ENCODE results near the gene PLIN1.
A peak's percentile ranks its signal among the peaks of the same experiment; 100 is the strongest.

PLIN1 gene

DNA sequence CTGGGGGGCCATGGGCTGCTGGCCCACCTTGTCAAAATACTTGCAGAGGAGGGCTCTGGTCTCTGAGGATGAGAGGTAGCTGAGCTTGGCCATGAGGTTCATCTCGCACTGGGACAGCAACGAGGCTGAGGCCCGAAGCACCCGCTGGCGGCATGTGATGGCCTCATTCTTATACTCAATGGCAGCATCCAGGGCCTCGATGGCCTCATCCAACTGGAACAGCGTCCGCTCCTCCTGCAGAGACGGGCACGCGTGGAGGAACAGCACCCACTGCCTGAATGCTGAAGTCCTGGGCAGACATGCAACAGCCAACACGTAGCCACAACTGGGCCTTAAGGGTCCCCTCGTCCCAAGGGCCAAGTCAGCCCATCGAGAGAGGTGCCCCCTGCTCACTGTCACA lies 48.9 kb downstream of the PLIN1 start:
- Histone ChIP-seq H3K36me3 (ENCODE audit: control insufficient read depth in 2 of 2, insufficient read depth in 1 of 2, low read length in 2 of 2) (peaks cover 64 to 83% of the 10 kb centered on the region in 2 experiments), H3K4me3 (ENCODE audit: low read depth, low read length) (no peak overlapping the region), H3K27ac (ENCODE audit: extremely low read depth, low read depth, low read length) (no peak overlapping the region), H3K9me3 (ENCODE audit: control insufficient read depth, insufficient read depth, low read depth, low read length) (no peaks in the 10 kb centered on the region; the same call in 1 of the 2 replicates), H3K4me1 (ENCODE audit: control insufficient read depth, insufficient read depth, low read length) (no peaks in the 10 kb centered on the region)
- 0 out of 2 replicates have a peak, but pooled peaks have one; percentile 10 for TF ChIP-seq ZNF341 (tag by site-specific recombination; IDR thresholded peaks at IDR 0.05; ENCODE audit: low read depth)
- no peak for TF ChIP-seq ZNF221 (tag by site-specific recombination; IDR thresholded peaks at IDR 0.05; ENCODE audit: borderline replicate concordance)
- CTCF ChIA-PET: interaction anchor here (1.4 kb wide), 1 partner anchor 17 kb away, joined by 3 read pairs; no protein-coding TSS in a partner anchor
- POLR2A ChIA-PET: no interaction called here

DNA sequence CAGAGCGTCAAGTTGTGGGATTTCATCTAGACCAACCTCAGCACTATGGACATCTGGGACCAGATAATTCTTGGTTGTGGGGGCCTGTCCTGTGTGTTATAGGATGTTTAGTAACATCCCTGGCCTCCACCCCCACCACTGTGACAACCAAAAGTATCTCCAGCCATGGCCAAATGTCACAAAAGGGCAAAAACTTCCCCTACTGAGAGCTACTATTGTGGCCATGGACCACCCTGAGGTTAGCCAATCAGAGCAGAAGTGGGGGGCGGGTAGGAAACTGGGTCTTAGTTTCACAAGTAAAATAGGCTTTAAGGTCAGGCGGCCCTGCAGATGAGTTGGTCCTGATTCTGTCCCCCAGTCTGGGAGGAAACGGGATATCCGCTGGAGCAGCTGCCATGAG lies 49.3 kb downstream of the PLIN1 start:
- POLR2A ChIA-PET: no interaction called here
- TF ChIP-seq, protein P1, sequence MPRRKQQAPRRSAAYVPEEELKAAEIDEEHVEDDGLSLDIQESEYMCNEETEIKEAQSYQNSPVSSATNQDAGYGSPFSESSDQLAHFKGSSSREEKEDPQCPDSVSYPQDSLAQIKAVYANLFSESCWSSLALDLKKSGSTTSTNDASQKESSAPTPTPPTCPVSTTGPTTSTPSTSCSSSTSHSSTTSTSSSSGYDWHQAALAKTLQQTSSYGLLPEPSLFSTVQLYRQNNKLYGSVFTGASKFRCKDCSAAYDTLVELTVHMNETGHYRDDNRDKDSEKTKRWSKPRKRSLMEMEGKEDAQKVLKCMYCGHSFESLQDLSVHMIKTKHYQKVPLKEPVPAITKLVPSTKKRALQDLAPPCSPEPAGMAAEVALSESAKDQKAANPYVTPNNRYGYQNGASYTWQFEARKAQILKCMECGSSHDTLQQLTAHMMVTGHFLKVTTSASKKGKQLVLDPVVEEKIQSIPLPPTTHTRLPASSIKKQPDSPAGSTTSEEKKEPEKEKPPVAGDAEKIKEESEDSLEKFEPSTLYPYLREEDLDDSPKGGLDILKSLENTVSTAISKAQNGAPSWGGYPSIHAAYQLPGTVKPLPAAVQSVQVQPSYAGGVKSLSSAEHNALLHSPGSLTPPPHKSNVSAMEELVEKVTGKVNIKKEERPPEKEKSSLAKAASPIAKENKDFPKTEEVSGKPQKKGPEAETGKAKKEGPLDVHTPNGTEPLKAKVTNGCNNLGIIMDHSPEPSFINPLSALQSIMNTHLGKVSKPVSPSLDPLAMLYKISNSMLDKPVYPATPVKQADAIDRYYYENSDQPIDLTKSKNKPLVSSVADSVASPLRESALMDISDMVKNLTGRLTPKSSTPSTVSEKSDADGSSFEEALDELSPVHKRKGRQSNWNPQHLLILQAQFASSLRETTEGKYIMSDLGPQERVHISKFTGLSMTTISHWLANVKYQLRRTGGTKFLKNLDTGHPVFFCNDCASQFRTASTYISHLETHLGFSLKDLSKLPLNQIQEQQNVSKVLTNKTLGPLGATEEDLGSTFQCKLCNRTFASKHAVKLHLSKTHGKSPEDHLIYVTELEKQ (tag by site-specific recombination; IDR thresholded peaks at IDR 0.05; ENCODE audit: borderline replicate concordance): no peak
- TF ChIP-seq, protein P2, sequence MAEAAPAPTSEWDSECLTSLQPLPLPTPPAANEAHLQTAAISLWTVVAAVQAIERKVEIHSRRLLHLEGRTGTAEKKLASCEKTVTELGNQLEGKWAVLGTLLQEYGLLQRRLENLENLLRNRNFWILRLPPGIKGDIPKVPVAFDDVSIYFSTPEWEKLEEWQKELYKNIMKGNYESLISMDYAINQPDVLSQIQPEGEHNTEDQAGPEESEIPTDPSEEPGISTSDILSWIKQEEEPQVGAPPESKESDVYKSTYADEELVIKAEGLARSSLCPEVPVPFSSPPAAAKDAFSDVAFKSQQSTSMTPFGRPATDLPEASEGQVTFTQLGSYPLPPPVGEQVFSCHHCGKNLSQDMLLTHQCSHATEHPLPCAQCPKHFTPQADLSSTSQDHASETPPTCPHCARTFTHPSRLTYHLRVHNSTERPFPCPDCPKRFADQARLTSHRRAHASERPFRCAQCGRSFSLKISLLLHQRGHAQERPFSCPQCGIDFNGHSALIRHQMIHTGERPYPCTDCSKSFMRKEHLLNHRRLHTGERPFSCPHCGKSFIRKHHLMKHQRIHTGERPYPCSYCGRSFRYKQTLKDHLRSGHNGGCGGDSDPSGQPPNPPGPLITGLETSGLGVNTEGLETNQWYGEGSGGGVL (tag by site-specific recombination; IDR thresholded peaks at IDR 0.05): no peak
- no peak for TF ChIP-seq ZNF211 (tag by site-specific recombination; IDR thresholded peaks at IDR 0.05; ENCODE audit: low read depth)
- no peak for TF ChIP-seq ZNF138 (tag by site-specific recombination; IDR thresholded peaks at IDR 0.05; ENCODE audit: borderline replicate concordance)
- no peak for TF ChIP-seq SP3 (tag by site-specific recombination; IDR thresholded peaks at IDR 0.05)
- TF ChIP-seq ZNF184 (tag by site-specific recombination; IDR thresholded peaks at IDR 0.05): no peak
- TF ChIP-seq ZNF571 (tag by site-specific recombination; IDR thresholded peaks at IDR 0.05): no peak
- TF ChIP-seq, protein P3, sequence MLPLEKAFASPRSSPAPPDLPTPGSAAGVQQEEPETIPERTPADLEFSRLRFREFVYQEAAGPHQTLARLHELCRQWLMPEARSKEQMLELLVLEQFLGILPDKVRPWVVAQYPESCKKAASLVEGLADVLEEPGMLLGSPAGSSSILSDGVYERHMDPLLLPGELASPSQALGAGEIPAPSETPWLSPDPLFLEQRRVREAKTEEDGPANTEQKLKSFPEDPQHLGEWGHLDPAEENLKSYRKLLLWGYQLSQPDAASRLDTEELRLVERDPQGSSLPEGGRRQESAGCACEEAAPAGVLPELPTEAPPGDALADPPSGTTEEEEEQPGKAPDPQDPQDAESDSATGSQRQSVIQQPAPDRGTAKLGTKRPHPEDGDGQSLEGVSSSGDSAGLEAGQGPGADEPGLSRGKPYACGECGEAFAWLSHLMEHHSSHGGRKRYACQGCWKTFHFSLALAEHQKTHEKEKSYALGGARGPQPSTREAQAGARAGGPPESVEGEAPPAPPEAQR (tag by site-specific recombination; IDR thresholded peaks at IDR 0.05): no peak
- no peak for TF ChIP-seq ZNF747 (tag by site-specific recombination; IDR thresholded peaks at IDR 0.05)
- no peak for TF ChIP-seq ZNF214 (tag by site-specific recombination; IDR thresholded peaks at IDR 0.05; ENCODE audit: borderline replicate concordance)
- TF ChIP-seq, protein P4, sequence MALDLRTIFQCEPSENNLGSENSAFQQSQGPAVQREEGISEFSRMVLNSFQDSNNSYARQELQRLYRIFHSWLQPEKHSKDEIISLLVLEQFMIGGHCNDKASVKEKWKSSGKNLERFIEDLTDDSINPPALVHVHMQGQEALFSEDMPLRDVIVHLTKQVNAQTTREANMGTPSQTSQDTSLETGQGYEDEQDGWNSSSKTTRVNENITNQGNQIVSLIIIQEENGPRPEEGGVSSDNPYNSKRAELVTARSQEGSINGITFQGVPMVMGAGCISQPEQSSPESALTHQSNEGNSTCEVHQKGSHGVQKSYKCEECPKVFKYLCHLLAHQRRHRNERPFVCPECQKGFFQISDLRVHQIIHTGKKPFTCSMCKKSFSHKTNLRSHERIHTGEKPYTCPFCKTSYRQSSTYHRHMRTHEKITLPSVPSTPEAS (tag by site-specific recombination; IDR thresholded peaks at IDR 0.05): no peak
- TF ChIP-seq, protein P5, sequence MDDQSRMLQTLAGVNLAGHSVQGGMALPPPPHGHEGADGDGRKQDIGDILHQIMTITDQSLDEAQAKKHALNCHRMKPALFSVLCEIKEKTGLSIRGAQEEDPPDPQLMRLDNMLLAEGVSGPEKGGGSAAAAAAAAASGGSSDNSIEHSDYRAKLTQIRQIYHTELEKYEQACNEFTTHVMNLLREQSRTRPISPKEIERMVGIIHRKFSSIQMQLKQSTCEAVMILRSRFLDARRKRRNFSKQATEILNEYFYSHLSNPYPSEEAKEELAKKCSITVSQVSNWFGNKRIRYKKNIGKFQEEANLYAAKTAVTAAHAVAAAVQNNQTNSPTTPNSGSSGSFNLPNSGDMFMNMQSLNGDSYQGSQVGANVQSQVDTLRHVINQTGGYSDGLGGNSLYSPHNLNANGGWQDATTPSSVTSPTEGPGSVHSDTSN (CRISPR knock-in tag; IDR thresholded peaks at IDR 0.05): no peak
- TF ChIP-seq, protein P6, sequence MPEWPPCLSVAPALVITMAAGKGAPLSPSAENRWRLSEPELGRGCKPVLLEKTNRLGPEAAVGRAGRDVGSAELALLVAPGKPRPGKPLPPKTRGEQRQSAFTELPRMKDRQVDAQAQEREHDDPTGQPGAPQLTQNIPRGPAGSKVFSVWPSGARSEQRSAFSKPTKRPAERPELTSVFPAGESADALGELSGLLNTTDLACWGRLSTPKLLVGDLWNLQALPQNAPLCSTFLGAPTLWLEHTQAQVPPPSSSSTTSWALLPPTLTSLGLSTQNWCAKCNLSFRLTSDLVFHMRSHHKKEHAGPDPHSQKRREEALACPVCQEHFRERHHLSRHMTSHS (tag by site-specific recombination; IDR thresholded peaks at IDR 0.05): no peak
- no peak for TF ChIP-seq ZBTB7A (tag by site-specific recombination; IDR thresholded peaks at IDR 0.05; ENCODE audit: low read depth)
- TF ChIP-seq, protein P7, sequence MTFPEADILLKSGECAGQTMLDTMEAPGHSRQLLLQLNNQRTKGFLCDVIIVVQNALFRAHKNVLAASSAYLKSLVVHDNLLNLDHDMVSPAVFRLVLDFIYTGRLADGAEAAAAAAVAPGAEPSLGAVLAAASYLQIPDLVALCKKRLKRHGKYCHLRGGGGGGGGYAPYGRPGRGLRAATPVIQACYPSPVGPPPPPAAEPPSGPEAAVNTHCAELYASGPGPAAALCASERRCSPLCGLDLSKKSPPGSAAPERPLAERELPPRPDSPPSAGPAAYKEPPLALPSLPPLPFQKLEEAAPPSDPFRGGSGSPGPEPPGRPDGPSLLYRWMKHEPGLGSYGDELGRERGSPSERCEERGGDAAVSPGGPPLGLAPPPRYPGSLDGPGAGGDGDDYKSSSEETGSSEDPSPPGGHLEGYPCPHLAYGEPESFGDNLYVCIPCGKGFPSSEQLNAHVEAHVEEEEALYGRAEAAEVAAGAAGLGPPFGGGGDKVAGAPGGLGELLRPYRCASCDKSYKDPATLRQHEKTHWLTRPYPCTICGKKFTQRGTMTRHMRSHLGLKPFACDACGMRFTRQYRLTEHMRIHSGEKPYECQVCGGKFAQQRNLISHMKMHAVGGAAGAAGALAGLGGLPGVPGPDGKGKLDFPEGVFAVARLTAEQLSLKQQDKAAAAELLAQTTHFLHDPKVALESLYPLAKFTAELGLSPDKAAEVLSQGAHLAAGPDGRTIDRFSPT (tag by site-specific recombination; IDR thresholded peaks at IDR 0.05): no peak
- no peak for TF ChIP-seq ZNF112 (tag by site-specific recombination; IDR thresholded peaks at IDR 0.05)
- Histone ChIP-seq H3K4me1 (ENCODE audit: control insufficient read depth, insufficient read depth, low read length) (no peaks in the 10 kb centered on the region), H3K27ac (ENCODE audit: extremely low read depth, low read depth, low read length) (0 out of 2 replicates have a peak overlapping the region, but pooled peaks have one; percentile 24), H3K36me3 (ENCODE audit: control insufficient read depth in 2 of 2, insufficient read depth in 1 of 2, low read length in 2 of 2) (peaks cover 68 to 87% of the 10 kb centered on the region in 2 experiments), H3K9me3 (ENCODE audit: control insufficient read depth, insufficient read depth, low read depth, low read length) (no peaks in the 10 kb centered on the region; the same call in 1 of the 2 replicates), H3K4me3 (ENCODE audit: low read depth, low read length) (no peak overlapping the region)
- CTCF ChIA-PET: interaction anchor here (1.4 kb wide), 1 partner anchor 18 kb away, joined by 3 read pairs; no protein-coding TSS in a partner anchor
